GM21515 (cell line): Measurements from ENCODE around the gene MRTFA.
"Not testable (repeated sequence)": the region's sequence is repeated elsewhere in the genome, so short reads cannot be mapped to it uniquely, and the experiment has no call there.

Experiments
- ATAC-seq: cut with Tn5 transposase; IDR thresholded peaks from one replicate; pipeline ENCODE4 v1.9.1; 2021; ENCODE audit not compliant: unreplicated experiment

Gene MRTFA

GRCh38 chr22:40560551-40560950 lies 76.0 kb downstream of the MRTFA start:
- no peak for ATAC-seq

DNA sequence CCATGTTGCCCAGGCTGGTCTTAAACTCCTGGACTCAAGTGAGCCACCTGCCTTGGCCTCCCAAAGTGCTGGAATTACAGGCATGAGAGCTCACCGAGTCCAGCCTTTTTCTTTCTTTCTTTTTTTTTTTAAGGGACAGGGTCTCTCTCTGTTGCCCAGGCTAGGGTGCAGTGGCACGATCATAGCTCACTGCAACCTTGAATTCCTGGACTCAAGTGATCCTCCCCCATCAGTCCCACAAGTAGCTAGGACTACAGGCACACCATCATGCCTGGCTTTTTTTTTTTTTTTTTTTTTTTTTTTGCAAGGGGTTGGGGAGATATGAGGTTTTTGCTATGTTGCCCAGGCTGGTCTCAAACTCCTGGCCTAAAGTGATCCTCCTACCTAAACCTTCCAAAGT lies 78.5 kb downstream of the MRTFA start:
- ATAC-seq = no peak

- no peak for ATAC-seq
These were observed 79.9 kb downstream of the MRTFA start for GRCh38 chr22:40556641-40557040.

DNA sequence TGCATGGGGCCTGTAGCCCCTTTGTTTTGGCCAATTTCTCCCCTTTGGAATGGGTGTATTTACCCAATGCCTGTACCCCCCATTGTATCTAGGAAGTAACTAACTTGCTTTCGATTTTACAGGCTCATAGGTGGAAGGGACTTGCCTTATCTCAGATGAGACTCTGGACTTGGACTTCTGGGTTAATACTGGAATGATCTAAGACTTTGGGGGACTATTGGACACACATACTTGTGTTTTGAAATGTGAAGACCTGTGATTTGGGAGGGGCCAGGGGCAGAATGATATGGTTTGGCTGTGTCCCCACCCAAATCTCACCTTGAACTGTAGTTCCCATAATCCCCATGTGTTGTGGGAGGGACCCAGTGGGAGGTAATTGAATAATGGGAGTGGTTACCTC lies 82.5 kb downstream of the MRTFA start:
- not testable (repeated sequence) for ATAC-seq

GRCh38 chr22:40553014-40553554 lies 83.4 kb downstream of the MRTFA start:
- ATAC-seq = no peak

- no peak for ATAC-seq
These were observed 84.4 kb downstream of the MRTFA start for GRCh38 chr22:40552070-40552469.

GRCh38 chr22:40547729-40548143 lies 88.8 kb downstream of the MRTFA start:
- ATAC-seq = no peak

GRCh38 chr22:40544758-40545157 lies 91.8 kb downstream of the MRTFA start:
- ATAC-seq = no peak

DNA sequence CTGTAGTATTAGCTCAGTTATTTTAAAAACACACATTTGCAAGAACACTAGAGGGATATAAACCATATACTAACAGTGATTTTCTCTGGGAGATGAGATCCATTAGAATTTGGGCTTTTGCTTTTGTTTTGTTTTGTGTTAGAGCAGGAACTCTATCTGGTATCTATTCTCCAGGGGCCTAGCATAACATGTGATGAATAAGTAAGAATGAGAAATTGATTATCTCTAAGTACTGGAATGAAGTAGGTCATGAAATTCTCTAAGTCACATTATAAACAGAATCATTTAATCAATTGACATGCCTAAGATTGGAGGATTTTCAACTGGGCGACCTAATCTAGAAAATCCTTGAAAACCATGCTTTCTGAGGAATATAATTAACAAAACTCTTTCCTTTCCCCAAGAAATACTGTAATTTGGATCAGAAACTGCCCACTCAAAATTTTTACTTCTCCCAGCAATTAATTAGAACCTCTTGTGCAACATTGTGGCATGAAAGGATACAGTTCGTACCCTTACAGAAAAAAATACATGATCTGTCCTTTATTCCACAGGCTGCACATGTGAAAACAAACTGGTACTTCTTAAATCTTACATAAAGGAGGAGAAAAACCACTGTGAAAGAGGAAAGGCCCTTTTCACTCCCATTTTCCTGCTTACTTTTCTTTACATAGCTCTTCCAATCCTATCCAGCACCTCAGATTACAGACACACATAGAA lies 93.5 kb downstream of the MRTFA start:
- no peak for ATAC-seq

DNA sequence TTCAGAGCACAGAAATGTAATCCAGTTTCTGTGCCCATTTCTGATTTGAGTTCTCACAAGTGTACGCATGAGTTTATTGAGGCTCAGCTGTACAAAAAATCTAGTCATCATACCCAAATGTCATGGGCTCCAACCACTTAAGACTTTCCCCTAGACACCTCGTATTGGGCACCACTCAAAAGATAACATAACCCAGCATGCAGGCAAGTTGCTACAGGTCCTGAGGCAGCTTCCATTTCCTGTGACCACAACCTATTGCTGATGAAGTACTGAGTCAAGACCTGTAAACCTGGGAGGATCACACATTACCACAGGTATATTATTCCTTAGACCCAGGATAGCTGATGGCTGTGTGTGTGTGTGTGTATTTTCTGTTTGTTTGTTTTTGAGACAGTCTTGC lies 95.2 kb downstream of the MRTFA start:
- ATAC-seq = no peak

DNA sequence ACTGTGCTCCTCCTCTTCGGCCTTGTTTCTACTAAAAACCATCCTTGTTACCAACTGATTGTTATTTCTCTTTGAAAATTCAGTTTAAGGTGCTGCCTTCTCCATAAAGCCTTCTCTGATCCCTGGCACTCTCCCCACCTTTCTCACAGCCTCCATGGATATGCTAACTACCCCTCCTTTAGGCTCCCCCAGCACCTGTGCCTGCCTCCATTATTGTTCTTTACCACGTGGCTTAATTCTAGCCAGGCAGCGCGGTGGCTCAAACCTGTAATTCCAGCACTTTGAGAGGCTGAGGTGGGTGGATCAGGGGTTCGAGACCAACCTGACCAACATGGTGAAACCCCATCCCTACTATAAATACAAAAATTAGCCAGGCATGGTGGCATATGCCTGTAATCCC lies 96.3 kb downstream of the MRTFA start:
- no peak for ATAC-seq

DNA sequence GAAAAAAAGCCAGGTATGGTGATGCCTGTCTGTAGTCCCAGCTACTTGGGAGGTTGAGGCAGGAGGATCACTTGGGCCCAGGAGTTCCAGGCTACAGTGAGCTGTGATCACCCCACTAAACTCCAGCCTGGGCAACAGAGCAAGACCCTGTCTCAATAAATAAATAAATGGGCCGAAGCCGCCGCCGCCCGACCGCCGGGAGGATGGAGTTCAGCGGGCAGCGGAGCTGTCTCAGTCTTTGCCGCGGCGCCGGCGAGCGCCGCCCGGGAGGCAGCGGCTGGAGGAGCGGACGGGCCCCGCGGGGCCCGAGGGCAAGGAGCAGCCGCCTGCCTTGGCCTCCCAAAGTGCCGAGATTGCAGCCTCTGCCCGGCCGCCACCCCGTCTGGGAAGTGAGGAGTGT lies 100.4 kb downstream of the MRTFA start:
- ATAC-seq = not testable (repeated sequence)

DNA sequence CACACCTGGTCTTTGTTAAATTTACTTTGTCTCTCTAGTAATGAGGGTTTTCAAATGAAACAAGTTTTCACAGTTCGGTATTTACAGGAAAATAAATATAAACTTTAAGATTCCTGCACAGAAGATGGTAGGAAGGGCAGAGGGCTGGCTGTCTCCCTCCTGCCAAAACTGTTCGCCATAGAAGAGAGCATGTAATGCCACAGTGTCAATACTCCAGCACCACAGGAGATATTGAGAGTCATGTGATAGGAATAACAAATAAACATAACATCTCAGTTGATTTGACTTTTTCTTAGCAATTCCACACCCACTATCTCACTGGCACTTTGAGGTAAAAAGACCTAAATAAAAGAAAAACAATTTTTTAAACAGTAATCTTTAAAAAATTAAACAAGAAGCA lies 100.9 kb downstream of the MRTFA start:
- ATAC-seq = no peak

DNA sequence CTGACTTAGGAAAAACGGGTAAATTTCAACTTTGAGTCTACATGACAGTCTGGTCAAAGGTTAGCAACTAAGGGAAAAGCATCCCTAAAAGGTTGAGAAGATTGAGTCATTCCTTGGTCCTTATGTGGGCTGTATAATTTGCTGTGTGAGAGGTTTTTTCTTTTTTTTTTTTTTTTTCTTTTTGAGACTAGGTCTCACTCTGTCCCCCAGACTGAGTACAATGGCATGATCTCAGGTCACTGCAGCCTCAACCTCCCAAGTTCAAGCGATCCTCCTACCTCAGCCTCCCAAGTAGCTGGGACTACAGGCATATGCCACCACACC lies 101.4 kb downstream of the MRTFA start:
- ATAC-seq = no peak

DNA sequence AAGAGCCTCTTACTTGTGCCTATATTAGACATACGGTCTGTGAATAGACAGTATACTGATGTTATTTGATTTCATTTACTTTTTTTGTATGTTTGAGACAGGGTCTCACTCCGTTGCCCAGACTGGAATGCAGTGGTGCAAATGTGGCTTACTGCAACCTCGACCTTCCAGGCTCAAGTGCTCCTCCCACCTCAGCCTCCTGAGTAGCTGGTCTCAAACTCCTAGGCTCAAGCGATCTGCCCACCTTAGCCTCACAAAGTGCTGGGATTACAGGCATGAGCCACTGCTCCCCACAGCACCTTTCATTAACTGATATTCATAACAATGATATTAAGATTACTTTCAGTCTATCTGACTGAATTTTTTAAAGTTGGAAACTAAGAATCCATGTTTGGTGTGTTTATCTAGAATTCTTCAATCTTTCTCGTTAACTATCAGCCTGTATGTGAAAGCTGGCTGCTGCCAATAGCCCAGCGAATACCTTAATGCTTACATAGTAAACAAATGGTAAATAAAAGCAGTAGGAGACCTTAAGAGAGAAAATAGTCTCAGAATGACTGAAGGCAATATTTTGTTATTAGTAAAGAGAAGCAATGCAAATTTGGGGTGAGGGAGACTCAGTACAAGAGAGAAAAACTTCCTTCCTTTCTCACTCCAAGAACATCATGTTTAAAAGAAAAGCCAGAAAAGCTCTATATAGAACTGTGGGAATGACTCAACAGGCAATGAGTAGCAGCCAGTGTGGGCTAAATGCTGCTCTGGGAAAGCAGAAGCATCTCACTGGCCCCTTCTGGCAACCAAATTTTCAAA lies 101.9 kb downstream of the MRTFA start:
- no peak for ATAC-seq

DNA sequence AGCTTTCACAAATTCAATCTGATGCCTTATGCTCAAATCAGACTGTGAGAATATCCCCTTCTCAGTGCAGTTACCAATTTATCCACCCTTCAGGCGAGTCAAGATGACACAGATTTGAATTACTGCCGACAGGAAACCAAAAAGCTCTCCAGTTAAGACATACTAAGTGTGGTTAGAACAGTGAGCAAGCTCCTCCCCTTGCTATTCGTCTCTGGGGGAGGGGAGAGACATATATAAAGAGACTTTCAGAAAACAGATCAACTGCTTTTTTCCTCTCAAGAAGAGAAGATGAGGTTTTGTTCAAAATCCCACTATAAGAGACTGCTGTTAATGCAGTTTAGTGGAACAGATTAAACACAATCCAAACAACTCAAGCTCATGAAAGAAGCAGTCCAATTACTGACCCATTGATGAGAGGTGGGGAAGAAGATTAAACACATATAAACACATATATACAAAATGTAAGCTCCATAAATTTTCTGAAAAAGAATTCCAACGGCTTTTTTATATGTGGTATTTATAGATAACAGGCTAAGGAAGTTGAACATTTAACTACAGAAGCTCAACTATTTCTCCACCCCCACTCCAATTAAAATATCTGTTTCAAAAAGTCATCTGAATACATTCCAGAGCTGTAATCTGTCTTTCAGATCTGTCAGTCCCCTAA lies 102.7 kb downstream of the MRTFA start:
- peak; percentile 52 for ATAC-seq

GRCh38 chr22:40531951-40532900 lies 104.3 kb downstream of the MRTFA start:
- ATAC-seq = no peak

- ATAC-seq = not testable (repeated sequence)
These were observed 106.1 kb downstream of the MRTFA start for GRCh38 chr22:40530391-40530790.

- ATAC-seq = no peak
These were observed 106.7 kb downstream of the MRTFA start for GRCh38 chr22:40529821-40530220.

DNA sequence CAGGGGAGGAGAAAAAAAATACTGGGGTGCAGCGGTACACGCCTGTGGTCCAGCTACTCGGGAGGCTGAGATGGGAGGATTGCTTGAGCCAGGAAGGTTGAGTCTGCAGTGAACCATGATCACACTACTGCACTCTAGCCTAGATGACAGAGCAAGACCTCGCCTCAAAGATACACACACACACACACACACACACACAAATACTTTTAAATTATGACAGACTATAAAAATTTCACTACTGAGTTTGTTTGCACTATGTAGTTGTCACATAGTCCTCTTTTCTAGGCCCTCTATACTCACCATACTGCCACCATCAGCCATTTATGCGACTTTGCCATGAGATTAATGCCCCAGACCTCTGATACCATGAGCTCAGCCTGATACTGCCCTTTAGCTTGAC lies 109.6 kb downstream of the MRTFA start:
- ATAC-seq = no peak
